ENCODE measurements around the gene TCEAL4.
A peak's percentile ranks its signal among the peaks of the same experiment; 100 is the strongest.
"Not testable (repeated sequence)": the region's sequence is repeated elsewhere in the genome, so short reads cannot be mapped to it uniquely, and the experiment has no call there.

TCEAL4 gene

GRCh38 chrX:103592295-103592694, 7.0 kb downstream of the TCEAL4 start:
- DNase-seq (ENCODE audit: low read depth in 3 of 3) = not testable (repeated sequence)

- not testable (repeated sequence) for DNase-seq (ENCODE audit: low read depth in 3 of 3)
Observed at GRCh38 chrX:103595202-103595601, 9.9 kb downstream of the TCEAL4 start.

DNA sequence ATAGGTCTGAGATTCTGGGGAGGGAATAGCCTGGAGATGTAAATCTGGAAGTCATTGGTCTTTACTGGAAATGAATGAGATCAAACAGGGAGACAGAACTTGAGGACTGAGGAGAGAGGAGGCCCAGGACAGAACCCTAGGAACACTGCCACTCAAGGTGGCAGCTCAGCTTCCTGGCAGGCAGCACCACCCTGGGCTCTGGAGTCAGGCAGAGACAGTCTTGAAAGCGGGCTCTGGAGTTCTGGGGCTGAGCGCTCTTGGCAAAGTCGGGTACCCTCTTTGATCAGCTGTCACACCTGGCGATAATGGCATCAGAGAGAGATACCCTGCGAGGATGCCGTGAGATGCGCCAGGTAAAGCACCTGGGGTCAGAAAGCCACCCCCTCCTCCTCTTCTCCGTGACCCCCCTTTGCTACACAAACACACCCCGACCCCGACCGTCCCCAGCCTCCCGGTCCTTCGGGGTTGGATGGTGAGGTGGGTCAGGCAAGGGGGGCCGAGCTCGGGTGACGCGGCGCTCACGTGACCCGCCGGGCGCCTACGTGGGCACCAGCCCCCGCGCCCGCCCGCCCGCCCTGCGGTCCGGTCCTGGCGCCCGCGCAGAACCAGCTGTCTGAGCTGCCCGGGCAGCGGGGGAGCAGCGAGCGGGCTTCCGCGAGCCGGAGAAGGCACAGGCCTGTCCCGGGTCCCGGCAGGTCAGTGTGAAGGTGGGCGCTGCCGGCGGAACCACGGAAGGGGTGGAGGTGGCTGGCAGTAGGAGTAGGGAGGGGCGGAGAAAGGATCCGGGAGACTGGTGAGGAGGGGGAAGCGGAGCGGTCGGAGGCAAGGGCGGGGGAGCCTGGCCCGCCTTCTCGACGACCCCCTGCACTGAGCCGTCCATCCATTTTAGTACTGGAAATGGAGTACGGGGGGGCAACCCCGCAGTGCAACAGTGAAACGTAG, 22.3 kb downstream of the TCEAL4 start, which contains the start of gene TCEAL3:
TSS of gene TCEAL3 (plus strand) at position 600 of the 942 bp plus-strand sequence. CDS start 1,102 bp downstream, outside the sequence.
- no peak for DNase-seq (ENCODE audit: low read depth in 3 of 3)

DNA sequence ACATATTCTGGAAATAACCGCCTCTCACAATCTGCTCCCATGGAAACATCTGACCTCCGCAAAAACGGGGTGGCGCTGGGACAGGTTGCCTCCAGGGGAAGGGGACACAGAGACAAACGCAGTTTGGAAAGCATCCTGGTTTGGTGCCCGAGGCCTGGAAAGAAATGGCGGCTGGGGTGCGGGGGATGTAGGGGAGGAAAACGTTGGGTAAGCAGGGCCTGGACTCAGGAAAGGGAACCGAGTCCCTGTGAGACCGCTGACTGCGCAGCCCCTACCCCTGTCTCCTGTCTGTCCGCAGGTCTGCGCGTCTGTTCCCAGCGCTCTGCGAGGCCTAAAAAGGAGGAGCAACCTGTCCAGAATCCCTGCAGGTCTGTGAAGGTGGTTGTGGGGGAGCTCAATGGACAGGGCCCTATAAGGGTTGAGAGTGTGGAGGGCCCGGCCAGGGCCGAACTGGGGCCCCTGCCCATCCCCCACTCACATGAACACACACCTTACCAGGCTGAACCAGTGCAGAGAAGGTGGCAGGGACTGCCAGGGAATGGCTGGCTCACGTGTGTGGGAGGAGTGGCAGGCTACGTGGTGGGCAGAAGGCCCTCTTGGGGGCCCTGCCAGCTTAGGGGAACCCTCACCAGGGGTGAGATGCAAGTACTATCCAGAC, 23.1 kb downstream of the TCEAL4 start:
- DNase-seq (ENCODE audit: low read depth in 3 of 3) = no peak

GRCh38 chrX:103610282-103610681, 25.0 kb downstream of the TCEAL4 start:
- DNase-seq (ENCODE audit: low read depth in 3 of 3) = no peak

DNA sequence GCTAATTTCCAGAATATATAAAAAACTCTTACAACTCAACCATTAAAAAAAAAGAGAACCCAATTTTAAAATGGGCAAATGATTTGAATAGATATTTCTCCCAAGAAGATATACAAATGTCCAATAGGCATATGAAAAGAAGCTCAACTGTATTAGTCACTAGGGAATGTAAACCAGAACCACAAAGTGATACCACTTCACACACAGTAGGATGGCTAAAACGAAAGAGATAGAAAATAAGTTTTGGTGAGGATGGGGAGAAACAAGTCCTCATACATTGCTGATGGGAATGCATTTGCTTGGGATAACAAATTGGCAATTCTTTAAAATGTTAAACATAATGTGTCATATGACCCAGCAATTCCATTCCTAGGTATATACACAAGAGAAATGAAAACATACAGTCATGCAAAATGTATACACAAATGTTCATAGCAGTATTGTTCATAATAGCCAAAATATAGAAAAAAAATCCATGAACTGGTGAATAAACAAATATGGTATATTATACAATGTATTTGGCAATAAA, 28.1 kb downstream of the TCEAL4 start:
- no peak for DNase-seq (ENCODE audit: low read depth in 3 of 3)

- no peak for DNase-seq (ENCODE audit: low read depth in 3 of 3)
Observed at GRCh38 chrX:103614999-103615398, 29.7 kb downstream of the TCEAL4 start.

DNA sequence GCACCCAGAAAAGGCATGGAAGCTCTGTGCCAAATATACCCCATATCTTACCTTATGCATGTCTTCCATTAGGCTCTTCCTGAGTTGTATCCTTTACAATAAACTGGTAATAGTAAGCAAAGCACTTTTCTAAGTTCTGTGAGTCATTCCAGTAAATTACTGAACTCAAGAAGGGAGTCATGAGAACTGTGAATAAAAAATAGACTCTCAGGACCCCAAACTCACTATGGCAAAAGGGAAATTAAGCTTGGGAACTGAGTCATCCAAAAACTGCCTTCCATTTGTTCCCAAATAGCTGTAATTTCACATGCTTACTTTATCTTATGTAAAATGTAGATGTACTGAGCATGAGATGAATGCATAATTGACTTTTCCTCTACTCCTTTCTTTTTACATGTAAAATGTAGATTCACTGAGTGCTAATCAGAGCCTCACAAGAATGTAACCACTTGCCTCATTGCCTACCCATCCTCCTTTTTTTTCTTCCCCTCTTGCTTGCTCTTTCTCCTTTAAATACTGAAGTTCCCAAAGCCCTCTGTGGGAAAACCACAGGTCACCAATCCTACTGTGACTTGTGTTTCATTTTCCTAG, 30.6 kb downstream of the TCEAL4 start:
- DNase-seq (ENCODE audit: low read depth in 3 of 3) = no peak

GRCh38 chrX:103616676-103617186, 31.4 kb downstream of the TCEAL4 start:
- no peak for DNase-seq (ENCODE audit: low read depth in 3 of 3)

DNA sequence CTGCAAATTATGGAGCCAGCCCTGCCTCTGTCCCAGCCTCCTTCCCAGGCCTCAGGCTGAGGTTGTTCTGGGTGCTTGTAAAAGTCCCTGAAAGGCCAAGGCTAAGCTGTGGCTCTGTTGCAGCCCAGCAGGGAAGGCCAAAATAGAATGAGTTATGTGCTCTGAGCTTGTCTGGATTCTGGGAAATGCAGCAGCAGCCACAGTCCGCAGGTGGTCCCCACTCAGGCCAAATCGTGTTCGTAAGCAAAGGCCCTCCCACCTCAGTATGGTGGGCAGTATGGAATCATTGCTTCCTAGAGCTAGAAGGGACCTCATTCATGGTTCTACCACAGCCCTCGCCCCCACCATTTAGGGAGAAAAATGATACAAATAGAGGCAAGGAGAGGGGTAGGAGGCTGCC, 38.8 kb downstream of the TCEAL4 start:
- no peak for DNase-seq (ENCODE audit: low read depth in 3 of 3)

GRCh38 chrX:103626855-103627254, 41.5 kb downstream of the TCEAL4 start:
- DNase-seq (ENCODE audit: low read depth in 3 of 3) = no peak

DNA sequence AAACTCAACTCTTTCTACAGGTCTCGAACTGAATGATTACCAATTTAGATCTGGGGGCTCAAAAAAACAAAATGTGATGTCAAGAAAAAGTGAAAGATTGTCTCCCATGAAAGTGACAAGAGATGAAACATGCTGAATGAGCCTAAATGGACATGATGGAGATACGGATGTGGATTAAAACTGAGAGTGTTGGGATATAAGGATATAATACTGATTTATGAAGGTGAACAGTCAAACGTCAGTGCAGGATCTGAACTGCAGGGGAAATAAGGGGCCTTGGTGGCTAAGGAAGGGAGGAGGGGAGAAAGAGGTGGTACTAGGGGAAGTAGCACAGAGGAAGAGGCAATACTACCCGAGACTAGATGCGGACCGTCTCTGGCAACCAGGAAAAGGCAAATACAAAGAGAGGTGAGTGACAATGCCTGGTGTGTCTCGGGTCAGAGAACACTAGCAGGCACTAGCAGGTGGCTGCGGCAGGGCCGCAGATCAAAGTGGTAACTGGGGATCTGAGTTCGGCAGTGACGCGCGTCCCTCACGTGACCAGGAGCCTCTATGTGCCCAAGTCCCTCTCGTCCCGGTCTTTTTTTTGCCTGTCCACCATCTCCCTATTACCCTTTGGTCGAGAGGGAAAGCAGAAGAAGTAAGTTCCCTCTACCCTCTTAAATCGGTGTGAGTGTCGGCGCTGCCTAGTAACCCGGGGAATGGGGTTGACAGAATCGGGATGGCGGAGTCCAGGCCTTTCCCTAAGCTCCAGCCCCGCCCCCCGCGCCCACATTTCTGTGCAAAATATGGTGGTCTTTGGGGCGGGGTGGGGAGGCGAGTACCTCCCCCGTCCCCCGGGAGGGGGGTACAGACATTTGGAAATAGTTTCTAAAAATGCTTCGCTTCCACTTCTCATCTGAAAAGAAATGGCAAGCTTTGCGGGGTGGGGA, 43.3 kb downstream of the TCEAL4 start, which contains the start of gene TCEAL1:
TSS of gene TCEAL1 (plus strand) at position 590 of the 932 bp plus-strand sequence. CDS start 942 bp downstream, outside the sequence.
- peak in 1 of 3 experiments; percentile 19 for DNase-seq (ENCODE audit: low read depth in 3 of 3)

GRCh38 chrX:103629318-103630170, 44.2 kb downstream of the TCEAL4 start:
- DNase-seq (ENCODE audit: low read depth in 3 of 3) = peak in 1 of 3 experiments; percentile 14

DNA sequence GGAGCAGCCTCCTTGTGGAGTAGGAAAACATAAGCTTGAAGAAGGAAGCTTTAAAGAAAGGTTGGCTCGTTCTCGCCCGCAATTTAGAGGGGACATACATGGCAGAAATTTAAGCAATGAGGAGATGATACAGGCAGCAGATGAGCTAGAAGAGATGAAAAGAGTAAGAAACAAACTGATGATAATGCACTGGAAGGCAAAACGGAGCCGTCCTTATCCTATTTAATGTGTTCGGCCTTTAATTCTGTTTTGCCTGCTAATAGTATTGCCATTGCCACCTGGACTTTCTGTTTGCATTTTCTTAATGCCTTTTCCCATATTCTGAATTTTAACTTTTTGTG, 44.8 kb downstream of the TCEAL4 start:
- no peak for DNase-seq (ENCODE audit: low read depth in 3 of 3)

DNA sequence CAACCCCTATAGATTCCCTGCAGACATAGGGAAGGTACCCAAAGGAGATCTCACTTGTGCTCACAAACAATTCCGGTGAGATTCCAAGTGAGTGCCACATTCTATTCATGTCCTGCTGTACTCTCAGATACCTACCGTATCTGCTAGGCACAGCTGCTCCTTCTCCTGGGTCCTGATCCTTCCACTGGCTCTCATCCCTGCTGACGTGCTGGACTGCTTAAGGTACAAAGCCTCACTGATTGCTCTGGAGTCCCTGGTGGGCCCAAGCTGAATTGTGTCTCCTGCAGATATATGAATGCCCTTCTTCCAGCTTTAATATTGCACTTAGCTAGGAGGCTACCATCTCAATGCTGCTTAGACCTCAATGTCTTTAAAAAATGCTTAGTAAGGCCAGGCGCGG, 45.8 kb downstream of the TCEAL4 start:
- DNase-seq (ENCODE audit: low read depth in 3 of 3) = no peak

DNA sequence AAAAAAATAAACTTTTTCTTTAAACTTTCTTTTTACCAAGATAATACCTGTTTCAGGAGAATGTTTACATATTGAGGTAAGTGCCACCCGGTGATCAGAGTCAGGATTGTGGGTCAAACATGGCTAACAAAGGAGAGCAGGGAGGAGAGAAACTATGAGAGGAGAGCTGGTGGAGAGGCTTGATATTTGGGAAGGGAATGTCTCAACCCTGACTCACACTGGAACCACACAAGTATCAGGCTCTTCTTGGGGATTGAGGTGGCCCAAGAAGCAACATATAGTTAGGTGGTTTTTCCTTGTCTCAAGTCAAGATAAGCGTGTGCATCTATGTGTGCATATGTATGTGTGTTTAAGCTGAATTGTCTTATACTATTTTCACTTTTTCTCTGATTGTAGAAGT, 50.1 kb downstream of the TCEAL4 start:
- no peak for DNase-seq (ENCODE audit: low read depth in 3 of 3)

All from stimulated activated CD4-positive, alpha-beta T cell treated with anti-CD3 and anti-CD28 coated beads, TNF-alpha, amount 100 ng/mL, for 24 hours (primary cell).